Activated B cell treated with CpG ODN at 0.5 μM for 24 hours (primary cell): ENCODE data around the gene HSD11B2. TPM values are rescaled to one million over a fixed set of nuclear protein-coding genes. Genes with fewer than 3 reads are reported as not detected.
A peak's percentile ranks its signal among the peaks of the same experiment; 100 is the strongest.

Experiments
- ATAC-seq: fragments of 200-7000 bp; cut with Tn5 transposase; one replicate; pipeline ENCODE4 v1.10.0; 2021; ENCODE audit warnings: low read depth, mild to moderate bottlenecking, moderate library complexity
- CTCF ChIA-PET: fragments of 350-600 bp; sonication (Branson Sonifier 250); formaldehyde crosslinking; loops from one replicate; lab custom pipeline; 2021; ENCODE audit warnings: antibody characterized with exemption; lab: Charles Lee
- POLR2A ChIA-PET: fragments of 350-600 bp; sonication (Branson Sonifier 250); formaldehyde crosslinking; loops from one replicate; lab custom pipeline; 2021; ENCODE audit warnings: antibody characterized with exemption; lab: Charles Lee
- DNase-seq: peaks from one replicate; pipeline ENCODE4 v3.0.0; 2022
- H3K27ac Mint-ChIP-seq: one replicate; pipeline ENCODE4 v1.8.0; 2020; ENCODE audit warnings: mixed read lengths
- H3K27me3 Mint-ChIP-seq: one replicate; pipeline ENCODE4 v1.8.0; 2021; ENCODE audit warnings: mixed read lengths
- H3K36me3 Mint-ChIP-seq: one replicate; pipeline ENCODE4 v1.8.0; 2021; ENCODE audit warnings: low read depth, mixed read lengths
- H3K4me1 Mint-ChIP-seq: one replicate; pipeline ENCODE4 v1.8.0; 2021; ENCODE audit warnings: mixed read lengths
- H3K4me3 Mint-ChIP-seq: one replicate; pipeline ENCODE4 v1.8.0; 2020; ENCODE audit warnings: mild to moderate bottlenecking, mixed read lengths
- H3K9me3 Mint-ChIP-seq: one replicate; pipeline ENCODE4 v1.8.0; 2020; ENCODE audit warnings: mixed read lengths
- CTCF ChIP-seq: fragments of 200-600 bp; IDR thresholded peaks from one replicate; pipeline ENCODE4 v1.8.0; 2022; ENCODE audit warnings: antibody characterized with exemption, mild to moderate bottlenecking
- intact Hi-C: fragments of 100-400 bp; cut with micrococcal nuclease; formaldehyde crosslinking; loops from one replicate; pipeline ENCODE4 v1.15.1; 2024
- total RNA-seq: library from RNA; stranded (reverse); gene quantifications from 2 replicates; pipeline ENCODE4 v1.2.3, GENCODE V29; 2022

The HSD11B2 gene
- total RNA-seq, 1 donor from 2014 or later = 0.49 TPM

- POLR2A ChIA-PET = interaction anchor here (0.6 to 0.8 kb wide), 2 partner anchors 34 to 287 kb away, joined by 3 to 10 read pairs; partner anchors contain the start of gene GFOD2
- Mint-ChIP-seq H3K4me3 (peak overlapping the region; percentile 25), H3K4me1 (peaks cover 45% of the 10 kb centered on the region), H3K9me3 (no peaks in the 10 kb centered on the region), H3K36me3 (peaks cover 12% of the 10 kb centered on the region), H3K27ac (no peak overlapping the region), H3K27me3 (peaks cover 19% of the 10 kb centered on the region)
- no peak for TF ChIP-seq CTCF
- no peak for ATAC-seq
- CTCF ChIA-PET = no interaction called here
- intact Hi-C loops = no loop called here
- DNase-seq = no peak
These were observed 1.6 kb downstream of the HSD11B2 start for GRCh38 chr16:67432506-67432890.

DNA sequence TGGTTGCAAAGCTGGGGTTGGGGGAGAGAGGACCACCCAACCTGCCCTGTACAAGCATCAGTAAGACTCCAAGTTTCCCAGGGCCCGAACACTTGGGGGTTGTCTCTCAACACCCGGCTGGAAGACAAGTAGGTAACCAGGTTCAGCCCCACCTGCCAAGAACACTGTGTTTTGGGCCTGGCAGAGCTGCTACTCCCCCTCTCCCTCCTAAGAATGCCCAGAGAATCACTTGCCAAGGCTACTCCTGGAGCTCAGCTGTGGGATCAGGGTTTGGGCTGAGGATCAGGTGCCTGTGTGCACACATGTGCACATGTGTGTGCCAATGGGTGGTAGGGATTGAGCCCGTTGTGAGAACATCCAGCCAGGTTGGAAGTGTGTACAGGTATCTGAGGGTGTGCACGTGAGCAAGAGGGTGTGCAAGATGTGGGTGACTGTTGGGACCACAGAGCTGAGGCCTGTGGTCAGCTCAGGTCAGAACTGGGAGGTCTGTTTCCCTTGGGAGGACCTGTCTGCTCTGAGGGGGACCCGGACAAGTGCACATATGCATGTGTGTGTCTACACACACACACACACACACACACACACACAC lies 2.3 kb downstream of the HSD11B2 start:
- no peak overlapping the region for H3K27ac Mint-ChIP-seq
- POLR2A ChIA-PET = interaction anchor here (0.7 kb wide), 1 partner anchor 40 kb away, joined by 3 read pairs; the partner anchor contains the start of gene TPPP3
- H3K27me3 Mint-ChIP-seq = peaks cover 19% of the 10 kb centered on the region
- no peaks in the 10 kb centered on the region for H3K9me3 Mint-ChIP-seq
- peaks cover 19% of the 10 kb centered on the region for H3K36me3 Mint-ChIP-seq
- H3K4me3 Mint-ChIP-seq = no peak overlapping the region
- no peak for TF ChIP-seq CTCF
- peaks cover 49% of the 10 kb centered on the region for H3K4me1 Mint-ChIP-seq
- DNase-seq = no peak
- CTCF ChIA-PET = no interaction called here
- no peak for ATAC-seq
- intact Hi-C loops = no loop called here

GRCh38 chr16:67435758-67436164 lies 4.8 kb downstream of the HSD11B2 start:
- Mint-ChIP-seq H3K4me3 (no peak overlapping the region), H3K4me1 (peaks cover 45% of the 10 kb centered on the region), H3K27me3 (peaks cover 6% of the 10 kb centered on the region), H3K27ac (no peak overlapping the region), H3K36me3 (peaks cover 42% of the 10 kb centered on the region), H3K9me3 (no peaks in the 10 kb centered on the region)
- intact Hi-C loops = no loop called here
- DNase-seq (no peak), ATAC-seq (no peak)
- TF ChIP-seq CTCF = no peak
- ChIA-PET POLR2A (interaction anchor here (0.6 kb wide), 1 partner anchor 792 kb away, joined by 4 read pairs; no protein-coding TSS in a partner anchor), CTCF (no interaction called here)

- ChIA-PET CTCF (no interaction called here), POLR2A (no interaction called here)
- Mint-ChIP-seq H3K9me3 (no peaks in the 10 kb centered on the region), H3K27ac (no peak overlapping the region), H3K4me1 (peaks cover 43% of the 10 kb centered on the region), H3K4me3 (no peak overlapping the region), H3K36me3 (peaks cover 51% of the 10 kb centered on the region), H3K27me3 (peaks cover 4% of the 10 kb centered on the region)
- DNase-seq (no peak), ATAC-seq (no peak)
- no peak for TF ChIP-seq CTCF
- intact Hi-C loops = no loop called here
These were observed 5.8 kb downstream of the HSD11B2 start for GRCh38 chr16:67436640-67437193.

- no peak for ATAC-seq
- ChIA-PET POLR2A (no interaction called here), CTCF (interaction anchor here (1.7 kb wide), 1 partner anchor 9 kb away, joined by 6 read pairs; no protein-coding TSS in a partner anchor)
- no peak for TF ChIP-seq CTCF
- no peak overlapping the region for H3K27ac Mint-ChIP-seq
- H3K4me1 Mint-ChIP-seq = peaks cover 37% of the 10 kb centered on the region
- peaks cover 1% of the 10 kb centered on the region for H3K27me3 Mint-ChIP-seq
- peaks cover 56% of the 10 kb centered on the region for H3K36me3 Mint-ChIP-seq
- intact Hi-C loops = no loop called here
- no peak overlapping the region for H3K4me3 Mint-ChIP-seq
- DNase-seq = no peak
- no peaks in the 10 kb centered on the region for H3K9me3 Mint-ChIP-seq
These were observed 6.6 kb downstream of the HSD11B2 start for GRCh38 chr16:67437513-67437912.
